Measurements from ENCODE around the gene ZCRB1.

- TF ChIP-seq CTCF (IDR thresholded peaks at IDR 0.05; ENCODE audit: low read depth, low read length): no peak
- no peak for TF ChIP-seq EZH2phosphoT487 (IDR thresholded peaks at IDR 0.05; ENCODE audit: low read depth)
Observed at GRCh38 chr12:42291680-42292079, 34.2 kb downstream of the ZCRB1 start.

All from OCI-LY3 (cell line).